Measurements from ENCODE around the gene HDHD5.

HDHD5 gene

DNA sequence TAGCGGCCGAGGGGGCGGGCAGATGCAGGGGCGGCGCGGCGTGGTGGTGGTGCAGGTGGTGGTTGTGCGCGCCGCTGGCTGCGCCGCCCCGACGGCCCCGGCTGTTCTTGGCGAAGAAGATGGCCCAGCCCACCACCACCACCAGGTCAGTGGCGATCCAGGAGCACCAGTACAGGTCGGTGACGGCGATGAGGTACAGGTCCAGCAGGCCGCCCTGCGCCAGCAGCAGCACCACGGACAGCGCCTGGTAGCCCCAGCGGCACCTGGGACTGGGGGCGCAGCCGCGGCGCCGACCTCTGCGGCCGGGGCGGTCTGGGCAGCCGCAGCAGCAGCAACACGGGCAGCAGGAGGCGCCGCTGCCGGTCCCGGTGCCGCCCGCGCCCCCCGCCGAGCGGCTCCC is 38.8 kb downstream of the HDHD5 start:
- DNase-seq (ENCODE audit: low spot score), result peak; percentile 50

DNA sequence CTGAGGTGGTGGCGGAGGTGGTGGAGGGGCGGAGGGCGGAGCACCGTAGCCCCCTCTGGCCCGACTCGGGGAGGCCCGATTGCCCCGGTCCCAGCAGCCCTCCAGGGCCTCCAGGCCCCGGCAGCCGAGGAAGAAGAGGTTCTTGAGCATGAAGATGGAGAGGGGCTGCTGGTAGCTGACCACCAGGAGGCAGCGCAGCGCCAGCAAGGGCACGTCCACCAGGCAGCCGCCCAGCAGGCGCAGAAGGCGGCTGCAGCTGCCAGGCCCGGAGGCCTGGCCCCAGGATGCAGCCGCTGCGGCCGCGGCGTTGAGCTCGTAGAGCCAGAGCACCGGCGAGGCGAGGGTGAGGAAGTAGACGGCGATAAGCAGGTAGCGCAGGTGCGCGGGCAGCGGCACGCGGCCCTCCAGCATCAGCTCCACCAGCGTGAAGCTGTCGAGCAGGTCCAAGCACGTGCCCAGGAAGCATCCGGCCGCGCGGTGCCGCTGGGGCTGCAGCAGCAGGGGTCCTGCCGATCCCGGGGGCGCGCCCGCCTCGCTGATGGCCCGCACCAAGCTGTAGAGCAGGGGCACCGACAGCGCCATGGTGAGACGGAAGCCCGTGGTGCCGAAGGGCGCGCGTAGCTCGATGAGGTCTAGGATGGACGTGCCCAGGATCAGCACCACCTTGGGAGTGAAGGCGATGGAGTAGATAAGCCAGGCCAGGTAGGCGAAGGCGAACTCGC is 39.4 kb downstream of the HDHD5 start:
- DNase-seq (ENCODE audit: low spot score), result no peak

GRCh38 chr22:17118342-17118741 is 40.7 kb downstream of the HDHD5 start:
- DNase-seq (ENCODE audit: low spot score), result no peak

GRCh38 chr22:17117890-17118289 is 41.2 kb downstream of the HDHD5 start:
- no peak for DNase-seq (ENCODE audit: low spot score)

GRCh38 chr22:17117400-17117799 is 41.7 kb downstream of the HDHD5 start:
- DNase-seq (ENCODE audit: low spot score), result no peak

DNA sequence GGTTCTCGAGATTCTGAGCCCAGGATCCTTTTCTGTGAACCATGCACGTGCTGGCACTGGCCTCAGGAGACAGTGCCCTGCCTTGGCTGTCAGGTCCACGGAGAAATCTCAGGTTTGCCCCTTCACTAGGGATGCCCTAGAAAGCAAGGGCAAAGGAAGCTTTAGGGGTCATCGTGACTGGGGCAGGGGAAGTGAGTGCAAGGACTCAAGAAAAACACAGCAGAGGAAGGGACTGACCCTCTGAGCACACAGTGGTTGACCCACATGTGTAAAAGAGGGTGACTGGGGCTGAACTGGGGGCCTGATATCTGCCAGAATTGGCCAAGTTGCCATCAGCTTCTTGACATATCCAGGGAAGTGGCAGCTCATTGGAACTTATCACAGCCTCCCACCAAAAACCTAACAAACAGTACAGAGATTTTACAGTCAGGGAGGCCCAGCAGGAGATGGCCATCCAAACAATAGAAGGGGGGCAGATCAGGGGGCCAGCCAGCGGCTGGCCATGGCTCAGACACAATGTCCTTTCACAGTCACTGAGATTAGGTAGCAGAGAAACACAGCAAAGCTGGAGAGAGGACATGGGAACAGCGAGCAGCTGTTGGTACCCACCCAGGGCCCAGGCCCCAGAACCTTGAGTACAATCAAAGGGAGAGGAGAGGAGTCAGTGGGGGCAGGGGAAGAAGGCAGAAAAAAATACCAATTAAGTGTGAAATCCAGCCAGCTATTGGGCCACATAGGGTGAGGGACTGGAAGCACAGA is 42.3 kb downstream of the HDHD5 start:
- no peak for DNase-seq (ENCODE audit: low spot score)

DNA sequence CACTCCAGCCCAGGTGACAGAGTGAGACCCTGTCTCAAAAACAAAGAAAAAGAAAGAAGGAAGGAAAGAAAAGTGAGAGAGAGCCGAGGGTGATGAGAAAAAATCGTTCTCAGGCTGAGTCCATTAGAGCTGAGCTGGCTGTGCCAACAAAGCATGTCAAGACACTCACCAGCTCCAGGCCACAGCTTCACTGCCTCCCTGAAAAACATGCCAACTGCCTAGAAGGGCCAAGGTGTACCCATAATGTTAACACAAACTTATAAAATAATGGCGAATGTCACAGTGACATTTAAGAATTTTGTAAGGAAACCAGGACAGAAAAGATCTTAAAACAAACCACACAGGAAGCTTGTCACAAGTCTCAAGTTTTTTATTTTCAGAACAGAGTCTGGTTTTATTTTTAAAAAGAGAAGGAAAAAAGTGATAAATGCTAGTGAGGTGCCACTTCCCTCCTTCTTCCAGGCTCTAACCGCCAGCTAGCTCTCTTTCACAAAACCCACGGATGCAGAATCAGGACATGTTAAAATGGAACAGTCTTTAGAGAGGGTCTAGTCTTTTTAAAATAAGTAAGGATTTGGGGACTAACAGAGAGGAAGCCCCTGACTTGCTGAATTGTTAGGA is 43.0 kb downstream of the HDHD5 start:
- no peak for DNase-seq (ENCODE audit: low spot score)

GRCh38 chr22:17115236-17115635 is 43.8 kb downstream of the HDHD5 start:
- DNase-seq (ENCODE audit: low spot score), result no peak

DNA sequence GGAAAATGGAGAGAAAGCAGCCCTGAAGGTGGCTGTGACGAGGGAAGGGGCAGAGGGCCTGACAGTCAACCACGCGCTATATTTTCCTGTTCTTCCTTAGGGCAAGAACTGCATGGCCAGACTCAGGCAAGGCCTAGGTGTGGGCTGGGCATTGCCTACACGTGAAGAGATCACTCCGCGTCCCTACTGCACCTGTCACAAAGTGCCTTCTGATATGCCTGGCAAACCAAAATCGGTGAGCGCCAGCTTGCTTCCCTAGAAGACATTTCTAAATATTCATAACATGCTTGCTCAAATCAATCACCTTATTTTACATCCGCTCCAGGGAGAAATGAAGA is 44.2 kb downstream of the HDHD5 start:
- DNase-seq (ENCODE audit: low spot score), result no peak

DNA sequence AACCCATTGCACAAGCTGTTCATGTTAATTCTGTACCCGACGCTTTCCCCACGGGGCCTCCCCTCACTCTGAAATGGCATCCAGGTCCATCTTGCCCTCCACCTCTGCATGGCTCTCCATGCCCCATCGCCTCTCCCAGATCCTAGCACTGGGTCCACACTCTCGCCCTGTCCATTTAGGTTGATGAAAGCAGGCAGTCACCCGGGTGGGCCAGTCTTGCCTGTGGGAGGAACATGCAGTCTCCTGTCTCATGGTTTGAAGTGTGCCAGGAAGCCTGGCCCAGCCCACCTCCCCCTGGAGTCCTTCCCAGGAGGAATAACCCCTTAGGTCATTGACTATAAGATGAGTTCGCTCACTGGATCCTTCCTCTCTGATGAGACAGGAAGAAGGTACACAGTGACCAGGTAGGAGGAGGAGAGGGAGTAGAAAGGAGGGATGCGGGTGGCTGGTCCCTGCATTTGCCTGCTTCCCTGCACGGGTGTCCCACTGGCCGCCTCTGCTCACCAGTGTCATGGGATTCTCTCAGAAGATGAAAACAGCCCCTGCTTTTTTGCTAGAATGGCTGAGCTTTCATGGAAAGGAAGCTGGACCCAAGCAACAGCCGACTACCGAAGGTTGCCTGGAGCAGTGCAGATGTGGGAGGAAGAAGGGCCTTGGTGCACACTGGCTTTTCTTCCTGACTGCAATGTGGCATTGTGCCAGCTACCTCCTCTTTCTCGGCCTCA is 44.7 kb downstream of the HDHD5 start:
- DNase-seq (ENCODE audit: low spot score), result no peak

DNA sequence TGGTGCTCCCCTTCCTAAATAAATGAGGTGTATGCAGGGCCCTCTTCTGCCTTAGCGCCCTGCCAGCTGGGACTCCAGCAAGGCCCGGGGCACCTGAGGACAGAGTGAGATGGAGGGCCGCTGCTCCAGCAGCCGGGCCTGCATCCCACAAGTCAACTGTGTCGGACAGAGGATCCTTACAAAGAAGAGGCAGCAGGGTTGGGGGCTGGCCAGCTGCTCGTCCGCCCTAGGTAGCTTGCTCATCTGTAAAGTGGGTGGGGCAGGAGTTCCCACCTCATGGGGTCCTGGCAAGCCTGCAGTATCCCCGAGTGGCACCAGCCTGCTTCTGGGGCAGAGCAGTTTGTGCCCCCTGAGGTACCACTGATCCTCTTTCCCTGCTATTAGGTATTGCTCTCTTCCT is 45.5 kb downstream of the HDHD5 start:
- DNase-seq (ENCODE audit: low spot score), result no peak

DNA sequence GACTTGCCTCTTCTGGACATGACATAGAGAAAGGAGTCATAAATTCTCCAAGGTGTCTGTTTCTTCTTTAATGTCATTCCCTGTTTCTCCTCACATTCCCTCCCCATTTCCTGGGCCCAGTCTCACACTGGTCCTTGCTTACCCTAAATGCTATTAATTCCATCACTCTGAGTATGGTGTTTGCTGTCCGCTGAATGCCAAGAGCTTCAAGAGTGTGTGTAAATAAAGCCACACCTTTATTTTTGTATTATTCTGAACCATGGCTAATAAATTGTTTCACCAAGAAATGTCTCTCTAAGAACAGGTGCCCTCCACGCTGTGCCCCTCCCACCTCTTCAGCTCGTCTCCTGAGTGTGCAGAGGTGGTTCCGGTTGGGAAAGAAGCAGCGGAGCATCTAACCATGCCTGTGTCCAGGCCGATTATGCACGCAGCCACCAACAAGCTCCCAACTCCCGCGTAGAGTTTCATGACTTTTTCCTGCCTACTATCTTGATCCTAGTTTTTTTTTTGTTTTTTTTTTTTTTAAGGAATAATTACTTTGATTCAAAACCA is 46.5 kb downstream of the HDHD5 start:
- no peak for DNase-seq (ENCODE audit: low spot score)

- no peak for DNase-seq (ENCODE audit: low spot score)
These were observed 48.1 kb downstream of the HDHD5 start for GRCh38 chr22:17110791-17111550.

DNA sequence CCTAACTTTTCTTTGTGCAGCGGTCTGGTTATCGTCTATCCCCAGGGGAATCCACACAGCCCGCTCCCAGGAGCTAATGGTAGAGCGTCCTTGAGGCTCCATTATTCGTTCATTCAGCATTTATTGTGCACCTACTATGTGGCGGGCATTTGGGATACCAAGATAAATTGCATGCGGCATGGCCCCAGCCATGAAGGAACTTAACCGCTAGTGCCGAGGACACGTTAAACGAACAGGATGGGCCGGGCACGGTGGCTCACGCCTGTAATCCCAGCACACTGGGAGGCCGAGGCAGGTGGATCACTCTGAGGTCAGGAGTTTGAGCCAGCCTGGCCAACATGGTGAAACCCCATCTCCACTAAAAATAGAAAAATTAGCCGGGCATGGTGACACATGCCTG is 49.1 kb downstream of the HDHD5 start:
- no peak for DNase-seq (ENCODE audit: low spot score)

GRCh38 chr22:17109113-17109865 is 49.8 kb downstream of the HDHD5 start:
- DNase-seq (ENCODE audit: low spot score), result no peak

DNA sequence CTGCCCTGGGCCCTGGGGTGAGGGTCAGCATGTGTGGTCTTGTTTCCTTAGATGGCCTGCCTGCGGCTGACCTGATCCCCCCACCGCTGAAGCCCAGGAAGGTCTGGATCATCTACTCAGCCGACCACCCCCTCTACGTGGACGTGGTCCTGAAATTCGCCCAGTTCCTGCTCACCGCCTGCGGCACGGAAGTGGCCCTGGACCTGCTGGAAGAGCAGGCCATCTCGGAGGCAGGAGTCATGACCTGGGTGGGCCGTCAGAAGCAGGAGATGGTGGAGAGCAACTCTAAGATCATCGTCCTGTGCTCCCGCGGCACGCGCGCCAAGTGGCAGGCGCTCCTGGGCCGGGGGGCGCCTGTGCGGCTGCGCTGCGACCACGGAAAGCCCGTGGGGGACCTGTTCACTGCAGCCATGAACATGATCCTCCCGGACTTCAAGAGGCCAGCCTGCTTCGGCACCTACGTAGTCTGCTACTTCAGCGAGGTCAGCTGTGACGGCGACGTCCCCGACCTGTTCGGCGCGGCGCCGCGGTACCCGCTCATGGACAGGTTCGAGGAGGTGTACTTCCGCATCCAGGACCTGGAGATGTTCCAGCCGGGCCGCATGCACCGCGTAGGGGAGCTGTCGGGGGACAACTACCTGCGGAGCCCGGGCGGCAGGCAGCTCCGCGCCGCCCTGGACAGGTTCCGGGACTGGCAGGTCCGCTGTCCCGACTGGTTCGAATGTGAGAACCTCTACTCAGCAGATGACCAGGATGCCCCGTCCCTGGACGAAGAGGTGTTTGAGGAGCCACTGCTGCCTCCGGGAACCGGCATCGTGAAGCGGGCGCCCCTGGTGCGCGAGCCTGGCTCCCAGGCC is 50.6 kb downstream of the HDHD5 start:
- DNase-seq (ENCODE audit: low spot score), result no peak

- DNase-seq (ENCODE audit: low spot score), result no peak
These were observed 51.6 kb downstream of the HDHD5 start for GRCh38 chr22:17107547-17107810.

DNA sequence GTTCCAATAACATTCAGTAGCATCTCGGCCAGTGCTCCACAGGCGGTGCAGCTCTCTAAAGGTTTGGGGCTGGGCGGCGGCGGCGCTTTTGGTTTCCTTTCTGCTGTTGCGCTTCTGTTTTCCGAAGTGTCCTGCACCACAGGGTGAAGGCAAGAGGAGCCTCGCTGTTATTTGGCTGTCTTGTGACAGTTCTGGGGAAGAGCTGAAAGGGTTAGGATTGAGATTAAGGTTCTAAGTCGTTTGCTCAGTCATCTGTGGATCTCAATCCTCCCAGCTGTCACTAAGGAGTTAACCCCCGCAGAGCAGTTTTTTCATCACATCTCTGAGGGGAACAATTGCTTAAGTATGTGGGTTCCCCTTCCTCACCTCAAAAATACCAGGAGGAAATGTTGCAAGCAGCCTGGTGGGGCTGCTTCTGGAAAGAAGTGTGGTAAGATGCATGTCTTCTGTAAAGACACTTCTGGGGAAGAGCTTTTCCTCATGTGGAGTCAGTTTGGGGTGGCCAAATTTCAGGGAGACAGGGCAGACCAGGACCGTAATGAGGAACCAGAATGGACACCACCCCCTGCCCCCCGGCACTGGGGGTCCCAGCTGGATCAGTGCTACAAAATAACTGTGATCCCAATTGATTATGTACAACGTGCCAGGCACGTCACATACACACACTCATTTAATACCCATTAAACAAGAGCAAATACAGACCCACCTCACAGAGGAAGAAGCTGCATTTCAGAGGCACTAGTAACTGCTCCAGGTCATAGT is 52.1 kb downstream of the HDHD5 start:
- DNase-seq (ENCODE audit: low spot score), result no peak

DNA sequence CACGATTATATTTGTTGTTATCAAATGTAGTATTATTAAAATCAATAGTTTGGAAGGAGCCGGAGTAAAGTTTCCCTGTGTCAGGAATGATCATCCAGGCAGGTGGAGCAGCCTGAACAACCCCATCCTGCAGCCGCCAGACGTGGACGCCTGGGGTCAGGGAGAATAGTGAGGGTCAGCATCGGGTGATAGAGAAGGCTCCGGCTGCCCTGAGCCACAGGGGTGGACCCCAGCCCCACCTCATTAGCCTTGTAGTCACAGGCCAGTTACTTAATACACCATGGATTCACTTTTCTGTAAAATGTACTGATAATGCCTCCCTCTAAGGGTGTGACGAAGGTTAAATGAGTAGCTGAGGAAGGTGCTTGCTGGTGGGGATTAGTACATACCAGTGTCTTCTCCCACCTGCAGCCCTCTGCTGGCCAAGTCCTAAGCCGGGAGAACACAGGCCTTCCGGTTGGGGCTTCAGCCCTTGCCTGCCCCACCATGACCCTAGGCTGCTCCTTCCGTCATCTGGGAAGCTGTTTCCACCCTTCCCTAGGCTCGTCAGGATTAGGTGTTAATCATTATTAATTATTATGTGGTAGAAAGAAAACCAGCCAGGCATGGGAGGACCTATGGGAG is 52.8 kb downstream of the HDHD5 start:
- DNase-seq (ENCODE audit: low spot score), result no peak
